HG03135 (cell line): ENCODE results near the gene ITGAV.

Experiments
- ATAC-seq: cut with Tn5 transposase; IDR thresholded peaks from one replicate; pipeline ENCODE4 v1.9.1; 2021; ENCODE audit warnings: mild to moderate bottlenecking, moderate library complexity; ENCODE audit not compliant: unreplicated experiment

ITGAV gene

GRCh38 chr2:186664385-186665043, 74.7 kb downstream of the ITGAV start:
- no peak for ATAC-seq

- ATAC-seq, result no peak
Measured at GRCh38 chr2:186669146-186669545, 79.3 kb downstream of the ITGAV start.

GRCh38 chr2:186670831-186671230, 81.0 kb downstream of the ITGAV start:
- no peak for ATAC-seq

- ATAC-seq, result no peak
Measured at GRCh38 chr2:186675380-186675779, 85.5 kb downstream of the ITGAV start.

GRCh38 chr2:186683341-186683740, 93.5 kb downstream of the ITGAV start:
- no peak for ATAC-seq

- no peak for ATAC-seq
Measured at GRCh38 chr2:186687807-186688211, 98.0 kb downstream of the ITGAV start.

GRCh38 chr2:186688813-186689212, 99.0 kb downstream of the ITGAV start:
- no peak for ATAC-seq

- ATAC-seq, result no peak
Measured at GRCh38 chr2:186690786-186691185, 100.9 kb downstream of the ITGAV start.

GRCh38 chr2:186691231-186691630, 101.4 kb downstream of the ITGAV start:
- no peak for ATAC-seq

- ATAC-seq, result no peak
Measured at GRCh38 chr2:186691900-186692299, 102.0 kb downstream of the ITGAV start.

GRCh38 chr2:186693446-186693832, 103.6 kb downstream of the ITGAV start:
- no peak for ATAC-seq

GRCh38 chr2:186695081-186695756, 105.4 kb downstream of the ITGAV start:
- ATAC-seq, result no peak

- no peak for ATAC-seq
Measured at GRCh38 chr2:186696290-186696689, 106.4 kb downstream of the ITGAV start.

- no peak for ATAC-seq
Measured at GRCh38 chr2:186696804-186697203, 106.9 kb downstream of the ITGAV start.

GRCh38 chr2:186697536-186697935, 107.7 kb downstream of the ITGAV start:
- ATAC-seq, result no peak

- no peak for ATAC-seq
Measured at GRCh38 chr2:186699742-186700141, 109.9 kb downstream of the ITGAV start.

GRCh38 chr2:186702006-186702405, 112.2 kb downstream of the ITGAV start:
- no peak for ATAC-seq

GRCh38 chr2:186702501-186702900, 112.6 kb downstream of the ITGAV start:
- no peak for ATAC-seq

GRCh38 chr2:186704897-186705296, 115.0 kb downstream of the ITGAV start:
- ATAC-seq, result no peak

- no peak for ATAC-seq
Measured at GRCh38 chr2:186709529-186710450, 119.9 kb downstream of the ITGAV start.

GRCh38 chr2:186713691-186714090, 123.8 kb downstream of the ITGAV start:
- no peak for ATAC-seq

GRCh38 chr2:186714611-186715010, 124.8 kb downstream of the ITGAV start:
- no peak for ATAC-seq
